ENCODE results near the gene TMPRSS4. TPM values are rescaled to one million over a fixed set of nuclear protein-coding genes. Genes with fewer than 3 reads are reported as not detected.

TMPRSS4 gene
- total RNA-seq, 4 donors from 2014 or later: 0.56 to 4.6 (median 1.3) TPM

DNA sequence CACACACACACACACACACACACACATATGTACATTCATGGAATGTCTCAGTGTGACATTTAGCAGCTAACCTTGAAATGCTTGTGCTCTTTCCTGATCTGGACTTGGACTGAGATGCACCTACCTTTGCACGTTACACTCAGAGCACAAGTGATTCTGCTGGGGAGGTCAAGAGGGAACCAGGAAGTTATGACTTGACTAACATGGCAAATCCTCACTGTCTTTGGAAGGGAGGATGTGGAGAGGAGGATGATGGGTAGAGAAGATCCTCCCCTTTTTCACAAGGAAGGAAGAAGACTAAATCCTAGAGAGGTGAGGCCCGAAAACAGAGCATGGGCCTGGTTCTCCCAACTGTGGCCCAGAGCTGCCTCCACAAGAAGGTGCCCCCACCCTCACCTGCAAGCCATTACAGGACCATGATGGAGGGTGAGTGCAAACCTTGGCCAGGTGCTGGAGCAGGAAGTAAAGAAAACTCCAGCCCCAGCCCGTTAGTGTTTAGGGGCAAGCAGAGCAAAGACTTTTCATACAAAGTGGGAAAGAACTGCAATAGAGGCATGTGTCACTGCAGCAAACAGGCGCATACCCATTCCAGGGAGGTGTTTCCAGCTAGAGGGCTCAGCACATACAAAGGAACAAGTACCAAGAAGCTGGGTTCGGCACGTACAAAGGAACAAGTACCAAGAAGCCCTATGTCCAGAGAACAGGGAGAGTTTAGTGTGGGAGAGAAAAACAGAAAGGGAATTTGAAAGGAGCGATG, 49.4 kb downstream of the TMPRSS4 start:
- no peak overlapping the region for H3K4me3 ChIP-seq (ENCODE audit: low read depth, poor library complexity, severe bottlenecking)
- WGBS, 2 donors: 79 to 89% methylated on average over 7 of the region's 7 CpGs
- TF ChIP-seq, protein P1, sequence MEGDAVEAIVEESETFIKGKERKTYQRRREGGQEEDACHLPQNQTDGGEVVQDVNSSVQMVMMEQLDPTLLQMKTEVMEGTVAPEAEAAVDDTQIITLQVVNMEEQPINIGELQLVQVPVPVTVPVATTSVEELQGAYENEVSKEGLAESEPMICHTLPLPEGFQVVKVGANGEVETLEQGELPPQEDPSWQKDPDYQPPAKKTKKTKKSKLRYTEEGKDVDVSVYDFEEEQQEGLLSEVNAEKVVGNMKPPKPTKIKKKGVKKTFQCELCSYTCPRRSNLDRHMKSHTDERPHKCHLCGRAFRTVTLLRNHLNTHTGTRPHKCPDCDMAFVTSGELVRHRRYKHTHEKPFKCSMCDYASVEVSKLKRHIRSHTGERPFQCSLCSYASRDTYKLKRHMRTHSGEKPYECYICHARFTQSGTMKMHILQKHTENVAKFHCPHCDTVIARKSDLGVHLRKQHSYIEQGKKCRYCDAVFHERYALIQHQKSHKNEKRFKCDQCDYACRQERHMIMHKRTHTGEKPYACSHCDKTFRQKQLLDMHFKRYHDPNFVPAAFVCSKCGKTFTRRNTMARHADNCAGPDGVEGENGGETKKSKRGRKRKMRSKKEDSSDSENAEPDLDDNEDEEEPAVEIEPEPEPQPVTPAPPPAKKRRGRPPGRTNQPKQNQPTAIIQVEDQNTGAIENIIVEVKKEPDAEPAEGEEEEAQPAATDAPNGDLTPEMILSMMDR (IDR thresholded peaks at IDR 0.05): no peak
- no peak for TF ChIP-seq POLR2A (IDR thresholded peaks at IDR 0.05)
- no peak for DNase-seq (ENCODE audit: low spot score in 2 of 2)
- intact Hi-C loops (cut with DNase I; ENCODE audit: low total_unique reads): no loop called here

- no peak for DNase-seq (ENCODE audit: low spot score in 2 of 2)
- TF ChIP-seq POLR2A (IDR thresholded peaks at IDR 0.05): no peak
- TF ChIP-seq, protein P1 (IDR thresholded peaks at IDR 0.05): no peak
- no peak overlapping the region for H3K4me3 ChIP-seq (ENCODE audit: low read depth, poor library complexity, severe bottlenecking)
- 39 to 42% methylated on average over 4 of the region's 4 CpGs for WGBS, 2 donors
- intact Hi-C loops (cut with DNase I; ENCODE audit: low total_unique reads): no loop called here
Measured at GRCh38 chr11:118128310-118128709, 51.4 kb downstream of the TMPRSS4 start.

GRCh38 chr11:118128721-118129470, 52.0 kb downstream of the TMPRSS4 start:
- intact Hi-C loops (cut with DNase I; ENCODE audit: low total_unique reads): no loop called here
- TF ChIP-seq, protein P1 (IDR thresholded peaks at IDR 0.05): no peak
- TF ChIP-seq POLR2A (IDR thresholded peaks at IDR 0.05): no peak
- DNase-seq (ENCODE audit: low spot score in 2 of 2): no peak
- H3K4me3 ChIP-seq (ENCODE audit: low read depth, poor library complexity, severe bottlenecking): no peak overlapping the region
- WGBS, 2 donors: 62 to 67% methylated on average over 11 of the region's 11 CpGs

- intact Hi-C loops (cut with DNase I; ENCODE audit: low total_unique reads): no loop called here
- DNase-seq (ENCODE audit: low spot score in 2 of 2): no peak
Measured at GRCh38 chr11:118129471-118130172, 52.7 kb downstream of the TMPRSS4 start.

DNA sequence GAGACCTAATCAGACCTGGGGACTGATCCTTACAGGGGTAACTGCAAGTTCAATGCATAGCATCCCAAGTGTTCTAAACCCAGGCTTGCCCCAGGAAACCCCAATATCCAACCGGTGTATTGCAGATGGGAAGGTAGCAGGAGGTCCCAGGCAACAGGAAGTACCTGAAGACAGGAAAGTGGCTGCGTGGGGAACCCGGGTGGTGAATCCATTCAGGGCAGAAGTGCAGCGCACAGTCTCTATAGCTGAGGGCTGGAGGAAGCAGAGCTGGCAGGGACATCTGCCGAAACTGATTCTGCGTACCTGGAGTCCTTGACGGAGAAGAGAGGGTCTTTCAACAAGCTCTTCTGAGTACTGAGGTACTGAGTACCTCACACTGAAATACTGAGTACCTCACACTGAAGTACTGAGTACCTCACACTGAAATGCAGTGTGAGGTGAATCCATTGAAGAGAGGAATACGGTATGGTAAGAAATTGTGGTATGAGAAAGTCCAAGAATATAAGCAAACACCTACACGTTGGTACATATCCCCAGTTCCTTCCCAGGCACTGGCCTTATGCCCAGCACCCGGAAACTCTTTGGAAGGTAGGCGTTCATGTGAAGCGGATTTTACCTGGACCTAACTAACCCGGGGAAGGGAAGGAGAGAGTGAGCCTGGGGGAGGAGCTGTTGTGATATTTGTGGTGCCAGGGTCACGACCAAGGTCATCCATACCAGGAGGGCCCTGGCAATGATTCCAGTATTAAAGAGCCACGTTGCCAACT, 55.7 kb downstream of the TMPRSS4 start:
- no peak for TF ChIP-seq POLR2A (IDR thresholded peaks at IDR 0.05)
- TF ChIP-seq, protein P1 (IDR thresholded peaks at IDR 0.05): no peak
- DNase-seq (ENCODE audit: low spot score in 2 of 2): no peak
- WGBS, 2 donors: 57 to 66% methylated on average over 15 of the region's 15 CpGs
- intact Hi-C loops (cut with DNase I; ENCODE audit: low total_unique reads): no loop called here
- H3K4me3 ChIP-seq (ENCODE audit: low read depth, poor library complexity, severe bottlenecking): no peak overlapping the region

More at GRCh38 chr11:118129471-118130172, 52.7 kb downstream of the TMPRSS4 start:
- TF ChIP-seq, protein P1 (IDR thresholded peaks at IDR 0.05): no peak
- no peak for TF ChIP-seq POLR2A (IDR thresholded peaks at IDR 0.05)
- H3K4me3 ChIP-seq (ENCODE audit: low read depth, poor library complexity, severe bottlenecking): no peak overlapping the region
- WGBS, 2 donors: 63 to 70% methylated on average over 6 of the region's 6 CpGs
